Measurements from ENCODE around the gene RASSF7. TPM values are rescaled to one million over a fixed set of nuclear protein-coding genes. Genes with fewer than 3 reads are reported as not detected.

Gene RASSF7
- total RNA-seq, 1 donor from 2014 or later: 38.2 TPM

DNA sequence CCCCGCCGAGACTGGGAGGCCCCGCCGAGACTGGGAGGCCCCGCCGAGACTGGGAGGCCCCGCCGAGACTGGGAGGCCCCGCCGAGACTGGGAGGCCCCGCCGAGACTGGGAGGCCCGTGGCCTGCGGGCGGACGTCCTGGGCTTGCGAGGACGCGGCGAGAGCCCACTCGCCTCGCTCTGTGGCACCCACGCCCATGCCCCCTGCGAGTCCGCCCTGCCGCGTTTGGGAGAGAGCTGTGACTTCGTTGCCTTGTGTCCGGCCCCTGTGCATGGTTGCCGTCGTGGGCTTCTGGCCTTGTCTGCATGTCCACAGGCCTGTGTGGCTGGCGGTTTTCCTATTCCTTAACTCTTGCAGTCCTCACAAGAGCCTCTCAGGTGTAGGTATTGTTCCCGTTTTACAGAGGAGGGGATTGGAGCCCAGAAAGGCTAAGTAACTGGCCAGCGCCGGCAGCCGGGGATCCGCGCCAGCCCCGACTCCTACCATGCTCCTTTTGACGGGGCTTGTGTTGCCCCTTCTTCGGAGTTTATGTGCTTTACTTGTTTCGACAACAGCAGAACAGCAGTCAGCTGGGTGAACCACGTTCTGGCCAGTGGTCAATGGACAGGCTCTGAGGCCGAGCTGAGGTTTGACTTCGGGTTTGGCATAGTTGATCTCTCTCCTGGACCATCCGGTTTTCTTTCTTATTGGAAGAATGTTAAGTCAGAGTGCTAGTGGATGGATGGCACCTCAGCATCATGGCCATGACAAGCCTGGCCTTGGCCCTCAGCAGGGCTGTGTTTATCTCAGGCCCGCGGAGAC, 16.2 kb downstream of the RASSF7 start:
- Mint-ChIP-seq H3K27me3 (peaks cover 17% of the 10 kb centered on the region), H3K36me3 (ENCODE audit: insufficient read depth) (peaks cover 1% of the 10 kb centered on the region), H3K9me3 (ENCODE audit: low read depth) (no peaks in the 10 kb centered on the region), H3K4me3 (ENCODE audit: low read depth) (peak overlapping the region; percentile 86), H3K4me1 (ENCODE audit: low read depth) (peaks cover 42% of the 10 kb centered on the region), H3K27ac (peak overlapping the region; percentile 94)
- TF ChIP-seq, protein P1, sequence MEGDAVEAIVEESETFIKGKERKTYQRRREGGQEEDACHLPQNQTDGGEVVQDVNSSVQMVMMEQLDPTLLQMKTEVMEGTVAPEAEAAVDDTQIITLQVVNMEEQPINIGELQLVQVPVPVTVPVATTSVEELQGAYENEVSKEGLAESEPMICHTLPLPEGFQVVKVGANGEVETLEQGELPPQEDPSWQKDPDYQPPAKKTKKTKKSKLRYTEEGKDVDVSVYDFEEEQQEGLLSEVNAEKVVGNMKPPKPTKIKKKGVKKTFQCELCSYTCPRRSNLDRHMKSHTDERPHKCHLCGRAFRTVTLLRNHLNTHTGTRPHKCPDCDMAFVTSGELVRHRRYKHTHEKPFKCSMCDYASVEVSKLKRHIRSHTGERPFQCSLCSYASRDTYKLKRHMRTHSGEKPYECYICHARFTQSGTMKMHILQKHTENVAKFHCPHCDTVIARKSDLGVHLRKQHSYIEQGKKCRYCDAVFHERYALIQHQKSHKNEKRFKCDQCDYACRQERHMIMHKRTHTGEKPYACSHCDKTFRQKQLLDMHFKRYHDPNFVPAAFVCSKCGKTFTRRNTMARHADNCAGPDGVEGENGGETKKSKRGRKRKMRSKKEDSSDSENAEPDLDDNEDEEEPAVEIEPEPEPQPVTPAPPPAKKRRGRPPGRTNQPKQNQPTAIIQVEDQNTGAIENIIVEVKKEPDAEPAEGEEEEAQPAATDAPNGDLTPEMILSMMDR (IDR thresholded peaks at IDR 0.05; ENCODE audit: unreplicated experiment): no peak
- DNase-seq (ENCODE audit: low spot score, unreplicated experiment): no peak

DNA sequence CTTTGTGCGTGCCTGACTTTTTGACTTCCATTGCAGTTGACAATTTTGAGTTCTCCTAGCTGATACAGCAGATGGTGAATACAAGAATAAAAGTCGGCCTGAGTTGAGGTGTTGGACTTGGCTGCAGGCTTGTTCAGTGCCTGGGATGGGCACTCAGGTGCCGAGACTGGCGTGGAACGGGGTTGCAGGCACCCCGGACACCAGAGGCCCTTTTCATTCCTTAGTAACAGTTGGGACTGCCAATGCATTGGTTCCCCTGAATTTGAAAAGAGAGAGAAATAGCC, 16.8 kb downstream of the RASSF7 start:
- TF ChIP-seq, protein P1 (IDR thresholded peaks at IDR 0.05; ENCODE audit: unreplicated experiment): no peak
- DNase-seq (ENCODE audit: low spot score, unreplicated experiment): no peak
- Mint-ChIP-seq H3K27ac (peak overlapping the region; percentile 94), H3K36me3 (ENCODE audit: insufficient read depth) (peaks cover 1% of the 10 kb centered on the region), H3K27me3 (peaks cover 17% of the 10 kb centered on the region), H3K4me1 (ENCODE audit: low read depth) (peaks cover 42% of the 10 kb centered on the region), H3K4me3 (ENCODE audit: low read depth) (peak overlapping the region; percentile 86), H3K9me3 (ENCODE audit: low read depth) (no peaks in the 10 kb centered on the region)

DNA sequence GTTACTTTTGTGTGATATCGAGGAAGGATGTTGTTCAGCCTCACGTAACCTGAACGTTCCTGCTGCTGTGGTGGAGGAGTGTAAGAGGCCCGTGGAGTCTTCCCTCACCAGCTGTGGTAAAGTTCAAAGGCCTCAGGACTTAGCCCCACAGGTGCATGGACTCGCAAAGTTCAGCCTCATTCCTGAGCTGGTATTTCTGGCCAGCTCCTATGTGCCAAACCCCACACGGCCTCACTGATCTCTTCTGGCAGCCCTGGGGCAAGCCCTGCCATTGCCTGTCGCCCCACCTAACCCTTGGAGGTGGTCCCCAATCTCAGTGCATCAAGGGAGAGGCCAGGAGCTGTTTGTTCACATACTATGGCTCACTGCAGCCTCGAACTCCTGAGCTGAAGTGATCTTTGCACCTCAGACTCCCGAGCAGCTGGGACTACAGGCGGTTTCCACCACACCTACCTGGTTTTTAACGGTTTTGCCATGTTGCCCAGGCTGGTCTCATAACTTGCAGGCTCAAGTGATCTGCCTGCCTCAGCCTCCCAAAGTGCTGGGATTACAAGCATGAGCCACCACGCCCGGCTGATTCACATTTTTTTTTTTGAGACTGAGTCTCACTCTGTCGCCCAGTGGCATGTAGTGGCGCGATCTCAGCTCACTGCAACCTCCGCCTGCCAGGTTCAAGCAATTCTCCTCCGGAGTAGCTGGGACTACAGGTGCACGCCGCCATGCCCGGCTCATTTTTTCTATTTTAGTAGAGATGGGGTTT, 17.7 kb downstream of the RASSF7 start:
- TF ChIP-seq, protein P1 (IDR thresholded peaks at IDR 0.05; ENCODE audit: unreplicated experiment): no peak
- DNase-seq (ENCODE audit: low spot score, unreplicated experiment): no peak
- Mint-ChIP-seq H3K4me1 (ENCODE audit: low read depth) (peaks cover 42% of the 10 kb centered on the region), H3K27me3 (peaks cover 16% of the 10 kb centered on the region), H3K4me3 (ENCODE audit: low read depth) (peak overlapping the region; percentile 86), H3K36me3 (ENCODE audit: insufficient read depth) (peaks cover 1% of the 10 kb centered on the region), H3K9me3 (ENCODE audit: low read depth) (no peaks in the 10 kb centered on the region), H3K27ac (peak overlapping the region; percentile 49)

DNA sequence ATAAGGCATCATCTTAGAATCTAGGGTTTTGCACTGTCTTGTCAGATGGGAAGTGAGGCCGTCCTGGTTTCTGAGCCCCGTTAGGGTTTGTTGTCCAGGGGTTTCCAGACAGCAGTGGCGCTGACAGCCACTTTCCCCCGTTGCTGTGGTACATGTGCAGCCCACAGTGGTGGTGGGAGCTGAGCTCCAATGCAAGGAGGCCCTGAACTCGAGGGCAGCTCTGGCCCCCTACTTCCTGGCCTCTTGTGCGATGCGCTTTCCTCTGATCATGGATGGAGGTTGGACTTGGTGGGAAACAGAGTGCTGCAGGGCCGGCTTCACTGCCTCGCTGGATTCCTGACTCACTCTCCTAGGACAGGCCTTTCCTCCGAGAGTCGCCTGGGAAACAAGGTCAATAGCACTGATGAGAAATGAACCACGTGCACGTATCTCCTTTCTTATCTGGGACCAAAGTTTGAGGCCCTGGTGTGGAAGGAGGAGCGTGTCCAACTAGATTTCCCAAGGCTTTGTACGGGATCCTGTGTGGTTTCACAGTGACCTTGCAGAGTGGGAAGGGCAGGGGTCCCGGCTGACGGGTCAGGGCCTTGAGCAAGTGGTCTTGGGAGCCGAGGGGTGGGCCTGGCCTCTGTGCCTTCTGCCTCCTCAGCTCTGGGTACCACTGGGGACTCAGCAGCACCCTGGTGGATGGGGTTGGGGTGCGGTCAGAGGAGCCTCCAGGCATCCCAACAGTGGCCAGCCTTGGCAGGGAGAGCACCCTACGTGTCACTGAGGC, 19.2 kb downstream of the RASSF7 start:
- H3K9me3 Mint-ChIP-seq (ENCODE audit: low read depth): no peaks in the 10 kb centered on the region
- H3K4me1 Mint-ChIP-seq (ENCODE audit: low read depth): peaks cover 32% of the 10 kb centered on the region
- peak overlapping the region; percentile 29 for H3K4me3 Mint-ChIP-seq (ENCODE audit: low read depth)
- peaks cover 3% of the 10 kb centered on the region for H3K27me3 Mint-ChIP-seq
- TF ChIP-seq, protein P1 (IDR thresholded peaks at IDR 0.05; ENCODE audit: unreplicated experiment): no peak
- H3K36me3 Mint-ChIP-seq (ENCODE audit: insufficient read depth): peaks cover 3% of the 10 kb centered on the region
- no peak for DNase-seq (ENCODE audit: low spot score, unreplicated experiment)
- H3K27ac Mint-ChIP-seq: peak overlapping the region; percentile 87

DNA sequence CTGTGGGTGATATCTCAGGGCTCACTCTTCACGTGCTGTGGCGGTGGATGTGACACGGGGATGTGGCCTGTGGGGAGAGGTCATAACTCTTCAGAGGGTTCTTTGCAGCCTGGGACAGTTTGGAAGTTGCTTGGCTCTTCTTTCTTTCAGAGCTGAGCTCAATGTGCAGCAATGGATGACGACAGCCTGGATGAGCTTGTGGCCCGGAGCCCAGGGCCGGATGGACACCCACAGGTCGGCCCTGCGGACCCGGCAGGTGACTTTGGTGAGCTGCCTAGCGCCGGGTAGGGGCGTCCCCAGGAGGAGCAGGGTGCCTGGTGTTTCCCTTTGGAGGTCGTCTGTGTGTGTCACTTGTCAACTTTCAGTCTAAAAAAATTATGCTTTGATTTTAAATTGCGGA, 20.6 kb downstream of the RASSF7 start:
- Mint-ChIP-seq H3K4me1 (ENCODE audit: low read depth) (peaks cover 30% of the 10 kb centered on the region), H3K27ac (peak overlapping the region; percentile 2), H3K36me3 (ENCODE audit: insufficient read depth) (peaks cover 6% of the 10 kb centered on the region), H3K9me3 (ENCODE audit: low read depth) (no peaks in the 10 kb centered on the region), H3K27me3 (no peaks in the 10 kb centered on the region), H3K4me3 (ENCODE audit: low read depth) (no peak overlapping the region)
- DNase-seq (ENCODE audit: low spot score, unreplicated experiment): no peak
- TF ChIP-seq, protein P1 (IDR thresholded peaks at IDR 0.05; ENCODE audit: unreplicated experiment): no peak
